Breast epithelium (tissue), 4 donors: ENCODE data around the gene HPD. TPM values are rescaled to one million over a fixed set of nuclear protein-coding genes. Genes with fewer than 3 reads are reported as not detected.
"Not testable (repeated sequence)": the region's sequence is repeated elsewhere in the genome, so short reads cannot be mapped to it uniquely, and the experiment has no call there.

Source experiments
- DNase-seq, 2 donors: peaks; one replicate each; pipeline ENCODE4 v3.0.0-alpha.2; 2019; ENCODE audit warnings: low spot score in 2 of 2
- H3K27ac ChIP-seq, 2 donors: fragments of 200-600 bp; sonication (generic) in 1 of 2; one replicate each; pipeline ENCODE4 v1.5.1; 2016 to 2019; ENCODE audit warnings: mild to moderate bottlenecking in 1 of 2
- H3K27me3 ChIP-seq, 2 donors: fragments of 200-600 bp; sonication (generic) in 1 of 2; one replicate each; pipeline versions ENCODE4 v1.5.1 to v1.6.0; 2017 to 2019; ENCODE audit warnings: control low read depth in 1 of 2, mild to moderate bottlenecking in 1 of 2
- H3K36me3 ChIP-seq: fragments of 200-600 bp; one replicate; pipeline ENCODE4 v1.5.1; 2019
- H3K4me1 ChIP-seq, 2 donors: fragments of 200-600 bp; sonication (generic); one replicate each; pipeline ENCODE4 v1.5.1; 2016 to 2019; ENCODE audit warnings: control low read depth in 1 of 2
- H3K4me3 ChIP-seq, 3 donors: fragments of 200-600 bp; sonication (generic); 1 replicate in 2 of 3; 2 replicates in 1 of 3; pipeline ENCODE4 v1.5.1; 2016 to 2019; ENCODE audit warnings: mild to moderate bottlenecking in 3 of 3, moderate library complexity in 2 of 3
- H3K9me3 ChIP-seq, 2 donors: fragments of 200-600 bp; sonication (generic) in 1 of 2; one replicate each; pipeline ENCODE4 v1.5.1; 2016 to 2019; ENCODE audit warnings: control low read depth in 1 of 2
- CTCF ChIP-seq, 3 donors: fragments of 450-650 bp; IDR thresholded peaks; one replicate each; pipeline ENCODE4 v1.5.1; 2016 to 2017; ENCODE audit warnings: antibody characterized with exemption in 3 of 3, mild to moderate bottlenecking in 3 of 3, moderate library complexity in 3 of 3
- POLR2A ChIP-seq: fragments of 450-650 bp; IDR thresholded peaks from one replicate; pipeline ENCODE4 v1.6.1; 2016; ENCODE audit warnings: antibody characterized with exemption, mild to moderate bottlenecking, moderate library complexity
- POLR2AphosphoS5 ChIP-seq, 3 donors: sonication (generic); formaldehyde crosslinking; IDR thresholded peaks; one replicate each; pipeline ENCODE4 v1.6.1; 2017; ENCODE audit warnings: antibody characterized with exemption in 3 of 3
- intact Hi-C: fragments of 100-400 bp; cut with DNase I; formaldehyde crosslinking; loops from one replicate; pipeline ENCODE4 v1.15.1; 2023; ENCODE audit warnings: low total_unique reads
- total RNA-seq, 3 donors: library from RNA; depleted of rRNA; stranded (reverse); fragments of >200 nt; gene quantifications; one replicate each; pipeline ENCODE4 v1.1.0, GENCODE V29; 2016

The HPD gene
- total RNA-seq, 3 donors from 2014 or later: 0.64 to 1.6 TPM; not detected in 1

DNA sequence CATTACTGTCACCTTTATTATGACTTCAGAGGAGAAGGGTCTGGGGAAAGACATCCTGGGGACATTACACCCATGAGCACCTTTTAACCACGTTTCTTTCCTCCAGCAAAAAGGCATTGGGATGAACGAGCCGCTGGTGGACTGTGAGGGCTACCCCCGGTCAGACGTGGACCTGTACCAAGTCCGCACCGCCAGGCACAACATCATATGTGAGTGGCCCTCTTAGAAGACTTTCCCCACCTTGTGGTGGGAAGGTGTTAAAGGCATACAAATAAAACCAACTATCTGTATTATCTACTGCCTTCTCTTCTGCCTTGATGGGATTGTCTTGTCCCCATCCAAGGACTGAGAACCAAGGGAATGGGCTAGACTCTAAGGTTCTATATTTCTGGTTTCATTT lies 36.0 kb upstream of the HPD start:
- peak overlapping the region in 1 of 2 donors; percentile 49 for H3K27ac ChIP-seq
- peaks cover 2% of the 10 kb centered on the region for H3K36me3 ChIP-seq
- H3K9me3 ChIP-seq: no peaks in the 10 kb centered on the region
- no peak overlapping the region for H3K4me3 ChIP-seq
- H3K4me1 ChIP-seq: peaks cover 0 to 13% of the 10 kb centered on the region in 2 donors
- no peak for DNase-seq
- intact Hi-C loops: no loop called here
- no peak for TF ChIP-seq POLR2AphosphoS5 (IDR thresholded peaks at IDR 0.05)
- no peaks in the 10 kb centered on the region for H3K27me3 ChIP-seq

GRCh38 chr12:121893961-121894460 lies 35.4 kb upstream of the HPD start:
- Histone ChIP-seq H3K36me3 (no peaks in the 10 kb centered on the region), H3K4me3 (no peak overlapping the region), H3K4me1 (peaks cover 0 to 15% of the 10 kb centered on the region in 2 donors), H3K27ac (peak overlapping the region; percentile 32 to 49), H3K9me3 (no peaks in the 10 kb centered on the region), H3K27me3 (no peaks in the 10 kb centered on the region)
- intact Hi-C loops: no loop called here
- DNase-seq: no peak
- TF ChIP-seq POLR2A (no peak), CTCF (IDR thresholded peaks at IDR 0.05) (no peak), POLR2AphosphoS5 (IDR thresholded peaks at IDR 0.05) (no peak)

- Histone ChIP-seq H3K27ac (peak overlapping the region; percentile 3 to 49), H3K27me3 (no peaks in the 10 kb centered on the region), H3K4me3 (no peak overlapping the region), H3K36me3 (no peaks in the 10 kb centered on the region), H3K4me1 (peaks cover 0 to 15% of the 10 kb centered on the region in 2 donors), H3K9me3 (no peaks in the 10 kb centered on the region)
- TF ChIP-seq POLR2A (no peak), CTCF (IDR thresholded peaks at IDR 0.05) (no peak), POLR2AphosphoS5 (IDR thresholded peaks at IDR 0.05) (no peak)
- DNase-seq: no peak
- intact Hi-C loops: no loop called here
These were observed 34.3 kb upstream of the HPD start for GRCh38 chr12:121892673-121893561.

DNA sequence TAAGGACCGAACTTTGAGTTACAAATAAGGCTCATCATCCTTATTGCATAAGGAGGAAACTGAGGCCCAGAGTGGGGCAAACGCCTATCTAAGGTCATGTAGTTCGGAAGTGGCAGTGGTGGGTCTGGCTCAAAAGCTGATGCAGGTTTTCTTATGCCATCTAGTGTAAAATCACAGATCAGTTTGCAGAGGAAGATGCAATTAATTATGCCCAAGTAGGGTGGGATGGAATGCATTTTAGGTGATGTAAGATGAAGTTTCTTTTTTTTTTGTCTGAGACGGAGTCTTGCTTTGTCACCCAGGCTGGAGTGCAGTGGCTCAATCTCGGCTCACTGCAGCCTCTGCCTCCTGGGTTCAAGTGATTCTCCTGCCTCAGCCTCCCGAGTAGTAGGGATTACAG lies 31.0 kb upstream of the HPD start:
- H3K36me3 ChIP-seq, DNase-seq, intact Hi-C loops, H3K27ac ChIP-seq, H3K9me3 ChIP-seq, H3K27me3 ChIP-seq: not testable (repeated sequence)
- peaks cover 0 to 15% of the 10 kb centered on the region in 2 donors for H3K4me1 ChIP-seq
- peak overlapping the region; percentile 69 to 90 (median 86) for H3K4me3 ChIP-seq

GRCh38 chr12:121889274-121889624 lies 30.6 kb upstream of the HPD start:
- intact Hi-C loops: no loop called here
- peaks cover 0 to 15% of the 10 kb centered on the region in 2 donors for H3K4me1 ChIP-seq

More at GRCh38 chr12:121889274-121889624, 30.6 kb upstream of the HPD start:
- H3K27ac ChIP-seq: peak overlapping the region; percentile 88 to 94
- no peaks in the 10 kb centered on the region for H3K36me3 ChIP-seq
- H3K27me3 ChIP-seq: no peaks in the 10 kb centered on the region
- DNase-seq: no peak
- peak overlapping the region; percentile 69 to 90 (median 86) for H3K4me3 ChIP-seq
- TF ChIP-seq POLR2A: no peak
- no peak for TF ChIP-seq POLR2AphosphoS5 (IDR thresholded peaks at IDR 0.05)
- TF ChIP-seq CTCF (IDR thresholded peaks at IDR 0.05): no peak
- no peaks in the 10 kb centered on the region for H3K9me3 ChIP-seq
